ENCODE data around the gene DSTN.

DSTN gene

GRCh38 chr20:17625246-17626051 is 55.6 kb downstream of the DSTN start:
- no peak for DNase-seq

GRCh38 chr20:17626217-17627007 is 56.5 kb downstream of the DSTN start:
- no peak for DNase-seq

GRCh38 chr20:17627101-17627955 is 57.5 kb downstream of the DSTN start:
- no peak for DNase-seq

- DNase-seq: no peak
Observed at GRCh38 chr20:17628101-17628841, 58.4 kb downstream of the DSTN start.

- no peak for DNase-seq
Observed at GRCh38 chr20:17629025-17629424, 59.1 kb downstream of the DSTN start.

GRCh38 chr20:17629678-17630089 is 59.8 kb downstream of the DSTN start:
- DNase-seq: no peak

GRCh38 chr20:17630151-17630805 is 60.4 kb downstream of the DSTN start:
- DNase-seq: no peak

- DNase-seq: no peak
Observed at GRCh38 chr20:17630806-17631195, 60.9 kb downstream of the DSTN start.

GRCh38 chr20:17631576-17632319 is 61.9 kb downstream of the DSTN start:
- no peak for DNase-seq

GRCh38 chr20:17633221-17633849 is 63.5 kb downstream of the DSTN start:
- DNase-seq: no peak

GRCh38 chr20:17633850-17634500 is 64.1 kb downstream of the DSTN start:
- DNase-seq: no peak

- no peak for DNase-seq
Observed at GRCh38 chr20:17634661-17635331, 64.9 kb downstream of the DSTN start.

- DNase-seq: no peak
Observed at GRCh38 chr20:17635332-17636244, 65.7 kb downstream of the DSTN start.

- no peak for DNase-seq
Observed at GRCh38 chr20:17636523-17637412, 66.9 kb downstream of the DSTN start.

- no peak for DNase-seq
Observed at GRCh38 chr20:17637413-17637780, 67.5 kb downstream of the DSTN start.

GRCh38 chr20:17637985-17638640 is 68.2 kb downstream of the DSTN start:
- DNase-seq: no peak
